IMR-90 (cell line): ENCODE results near the gene BCAS2.

Experiments
- POLR2A ChIP-seq: IDR thresholded peaks from 2 replicates; pipeline ENCODE4 v1.6.1; 2012; ENCODE audit warnings: mild to moderate bottlenecking, low read depth, low read length
- TF ChIP-seq, protein P1 (sequence below): conservative IDR thresholded peaks from 2 replicates; pipeline ENCODE4 v1.5.1; 2012; ENCODE audit warnings: mild to moderate bottlenecking, low read depth, low read length, improper control_type of control experiment

DNA sequence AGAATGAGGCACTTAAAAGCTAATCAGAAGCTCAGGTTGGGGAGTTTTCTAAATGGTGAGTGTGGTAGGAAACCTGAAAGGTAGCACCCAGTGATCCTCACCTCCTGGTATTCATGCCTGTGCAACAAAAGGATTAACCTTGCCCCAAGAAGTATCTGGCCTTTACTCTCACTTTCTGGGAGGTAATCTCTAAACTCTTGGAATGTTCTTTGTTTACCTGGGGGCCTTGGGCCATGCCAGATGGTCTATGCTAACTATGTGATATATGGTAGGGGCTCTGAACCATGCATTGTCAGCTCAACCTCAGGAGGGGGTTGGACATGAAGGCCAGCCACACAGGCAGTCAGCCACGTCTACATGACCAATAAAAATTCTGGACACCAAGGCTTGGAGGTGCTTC, 46.0 kb downstream of the BCAS2 start:
- TF ChIP-seq, protein P1, sequence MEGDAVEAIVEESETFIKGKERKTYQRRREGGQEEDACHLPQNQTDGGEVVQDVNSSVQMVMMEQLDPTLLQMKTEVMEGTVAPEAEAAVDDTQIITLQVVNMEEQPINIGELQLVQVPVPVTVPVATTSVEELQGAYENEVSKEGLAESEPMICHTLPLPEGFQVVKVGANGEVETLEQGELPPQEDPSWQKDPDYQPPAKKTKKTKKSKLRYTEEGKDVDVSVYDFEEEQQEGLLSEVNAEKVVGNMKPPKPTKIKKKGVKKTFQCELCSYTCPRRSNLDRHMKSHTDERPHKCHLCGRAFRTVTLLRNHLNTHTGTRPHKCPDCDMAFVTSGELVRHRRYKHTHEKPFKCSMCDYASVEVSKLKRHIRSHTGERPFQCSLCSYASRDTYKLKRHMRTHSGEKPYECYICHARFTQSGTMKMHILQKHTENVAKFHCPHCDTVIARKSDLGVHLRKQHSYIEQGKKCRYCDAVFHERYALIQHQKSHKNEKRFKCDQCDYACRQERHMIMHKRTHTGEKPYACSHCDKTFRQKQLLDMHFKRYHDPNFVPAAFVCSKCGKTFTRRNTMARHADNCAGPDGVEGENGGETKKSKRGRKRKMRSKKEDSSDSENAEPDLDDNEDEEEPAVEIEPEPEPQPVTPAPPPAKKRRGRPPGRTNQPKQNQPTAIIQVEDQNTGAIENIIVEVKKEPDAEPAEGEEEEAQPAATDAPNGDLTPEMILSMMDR, result no peak
- no peak for TF ChIP-seq POLR2A
